A673 (cell line): ENCODE measurements around the gene SORBS2. TPM values are rescaled to one million over a fixed set of nuclear protein-coding genes. Genes with fewer than 3 reads are reported as not detected.

Experiments used
- BruUV-seq: library from RNA; stranded (reverse); fragments of 400-500 nt; replicated peaks from 2 replicates; lab custom pipeline; 2021; lab: Mats Ljungman, UMichigan
- CTCF ChIA-PET: fragments of 300-600 bp; sonication (Branson Sonifier 250); formaldehyde crosslinking; loops from one replicate; lab custom pipeline; 2022; ENCODE audit warnings: antibody characterized with exemption; lab: Charles Lee
- POLR2A ChIA-PET: fragments of 300-600 bp; sonication (Branson Sonifier 250); formaldehyde crosslinking; loops from one replicate; lab custom pipeline; 2022; ENCODE audit warnings: antibody characterized with exemption; ENCODE audit not compliant: low non-redundant PET; lab: Charles Lee
- DNase-seq: peaks from one replicate; pipeline ENCODE4 v3.0.0-alpha.2; 2015; ENCODE audit warnings: low spot score
- H3K27ac ChIP-seq: fragments of 200-600 bp; sonication (generic); 2 replicates; pipeline ENCODE4 v1.5.1; 2016; ENCODE audit warnings: mixed run types, low read depth, mild to moderate bottlenecking, mixed read lengths, antibody characterized with exemption, low read length; ENCODE audit not compliant: poor library complexity, severe bottlenecking
- H3K27me3 ChIP-seq: fragments of 200-600 bp; sonication (generic); replicated peaks from 2 replicates; pipeline ENCODE4 v1.6.1; 2017; ENCODE audit warnings: mixed run types, low read depth, mild to moderate bottlenecking, mixed read lengths, antibody characterized with exemption, low read length; ENCODE audit not compliant: insufficient read depth, poor library complexity
- H3K36me3 ChIP-seq: fragments of 200-600 bp; sonication (generic); 2 replicates; pipeline ENCODE4 v1.6.1; 2016; ENCODE audit warnings: mixed run types, mild to moderate bottlenecking, mixed read lengths, antibody characterized with exemption, low read length; ENCODE audit not compliant: insufficient read depth, poor library complexity, severe bottlenecking
- H3K4me1 ChIP-seq: fragments of 200-600 bp; sonication (generic); 2 replicates; pipeline ENCODE4 v1.6.1; 2017; ENCODE audit warnings: mixed run types, mild to moderate bottlenecking, mixed read lengths, antibody characterized with exemption, low read length; ENCODE audit not compliant: insufficient read depth, poor library complexity, severe bottlenecking
- H3K4me3 ChIP-seq: fragments of 200-600 bp; sonication (generic); 2 replicates; pipeline ENCODE4 v1.5.1; 2016; ENCODE audit warnings: low read depth, mixed run types, mild to moderate bottlenecking, mixed read lengths, low read length; ENCODE audit not compliant: poor library complexity, severe bottlenecking
- H3K9me3 ChIP-seq: fragments of 200-600 bp; sonication (generic); 2 replicates; pipeline ENCODE4 v1.6.1; 2016; ENCODE audit warnings: mixed run types, low read depth, mild to moderate bottlenecking, mixed read lengths, antibody characterized with exemption, low read length; ENCODE audit not compliant: poor library complexity, severe bottlenecking
- CTCF ChIP-seq: fragments of 300-800, 200-600 bp; sonication (generic); conservative IDR thresholded peaks from 2 replicates; pipeline ENCODE4 v1.5.1; 2017; ENCODE audit warnings: low read depth, mild to moderate bottlenecking, antibody characterized with exemption, low read length, moderate library complexity, mixed read lengths
- EZH2 ChIP-seq: fragments of 200-600 bp; sonication (generic); IDR thresholded peaks from 2 replicates; pipeline ENCODE4 v1.6.1; 2017; ENCODE audit warnings: borderline replicate concordance, low read depth, mild to moderate bottlenecking, mixed read lengths, antibody characterized with exemption, low read length; ENCODE audit not compliant: poor library complexity, severe bottlenecking
- intact Hi-C: fragments of 100-400 bp; cut with micrococcal nuclease; formaldehyde crosslinking; loops from one replicate; pipeline ENCODE4 v1.10.0; 2022; ENCODE audit not compliant: unreplicated experiment
- total RNA-seq: library from RNA; stranded (reverse); gene quantifications from 2 replicates; pipeline ENCODE4 v1.2.3, GENCODE V29; 2021

The SORBS2 gene
- total RNA-seq, 1 experiment from 2014 or later = not detected

GRCh38 chr4:185651851-185652250, 160.1 kb downstream of the SORBS2 start:
- TF ChIP-seq EZH2 = no peak
- no peak for TF ChIP-seq CTCF
- POLR2A ChIA-PET = no interaction called here
- no TSS peak for BruUV-seq
- Histone ChIP-seq H3K9me3 (no peaks in the 10 kb centered on the region), H3K4me1 (no peaks in the 10 kb centered on the region), H3K27ac (no peak overlapping the region), H3K4me3 (no peak overlapping the region), H3K27me3 (peaks cover 29% of the 10 kb centered on the region), H3K36me3 (no peaks in the 10 kb centered on the region)
- intact Hi-C loops = no loop called here
- CTCF ChIA-PET = no interaction called here
- no peak for DNase-seq

- CTCF ChIA-PET = no interaction called here
- no TSS peak for BruUV-seq
Observed at GRCh38 chr4:185651137-185651677, 160.8 kb downstream of the SORBS2 start.

GRCh38 chr4:185648631-185649030, 163.4 kb downstream of the SORBS2 start:
- Histone ChIP-seq H3K9me3 (no peaks in the 10 kb centered on the region), H3K27ac (no peak overlapping the region), H3K4me1 (no peaks in the 10 kb centered on the region), H3K27me3 (peaks cover 16% of the 10 kb centered on the region), H3K4me3 (no peak overlapping the region), H3K36me3 (no peaks in the 10 kb centered on the region)
- POLR2A ChIA-PET = no interaction called here
- BruUV-seq = no TSS peak
- intact Hi-C loops = no loop called here
- DNase-seq = no peak
- TF ChIP-seq EZH2 = no peak
- no peak for TF ChIP-seq CTCF
- CTCF ChIA-PET = no interaction called here

More at GRCh38 chr4:185651137-185651677, 160.8 kb downstream of the SORBS2 start:
- TF ChIP-seq EZH2 (no peak), CTCF (no peak)
- peaks cover 23% of the 10 kb centered on the region for H3K27me3 ChIP-seq
- H3K36me3 ChIP-seq = no peaks in the 10 kb centered on the region
- intact Hi-C loops = no loop called here
- POLR2A ChIA-PET = no interaction called here
- no peak overlapping the region for H3K27ac ChIP-seq
- H3K4me3 ChIP-seq = no peak overlapping the region
- no peak for DNase-seq
- no peaks in the 10 kb centered on the region for H3K9me3 ChIP-seq
- H3K4me1 ChIP-seq = no peaks in the 10 kb centered on the region
